Heart right ventricle (tissue), 16 donors: ENCODE data around the gene BICC1. TPM values are rescaled to one million over a fixed set of nuclear protein-coding genes. Genes with fewer than 3 reads are reported as not detected.

ENCODE experiments used
- ATAC-seq, 8 donors: fragments of 200-7000 bp; cut with Tn5 transposase; one replicate each; pipeline ENCODE4 v1.9.1; 2020; ENCODE audit warnings: mild to moderate bottlenecking in 8 of 8, moderate library complexity in 8 of 8, moderate number of reproducible peaks in 1 of 8
- DNase-seq, 2 donors: peaks; one replicate each; pipeline ENCODE4 v3.0.0-alpha.2; 2020
- H3K27ac ChIP-seq, 10 donors: fragments of 200-600 bp; sonication (generic) in 2 of 10; one replicate each; pipeline versions ENCODE4 v1.5.0 to v1.8.0; 2020 to 2022; ENCODE audit warnings: mild to moderate bottlenecking in 3 of 10
- H3K27me3 ChIP-seq, 7 donors: fragments of 200-600 bp; one replicate each; pipeline ENCODE4 v1.8.0; 2021 to 2022; ENCODE audit warnings: mild to moderate bottlenecking in 2 of 7
- H3K36me3 ChIP-seq, 9 donors: fragments of 200-600 bp; sonication (generic) in 1 of 9; one replicate each; pipeline versions ENCODE4 v1.5.0 to v1.8.0; 2020 to 2022; ENCODE audit warnings: mild to moderate bottlenecking in 2 of 9
- H3K4me1 ChIP-seq, 9 donors: fragments of 200-600 bp; sonication (generic) in 1 of 9; one replicate each; pipeline versions ENCODE4 v1.5.0 to v1.8.0; 2020 to 2022; ENCODE audit warnings: mild to moderate bottlenecking in 4 of 9
- H3K4me3 ChIP-seq, 10 donors: fragments of 200-600 bp; sonication (generic) in 2 of 10; one replicate each; pipeline versions ENCODE4 v1.5.0 to v1.8.0; 2020 to 2022; ENCODE audit warnings: mild to moderate bottlenecking in 7 of 10, moderate library complexity in 2 of 10
- H3K9me3 ChIP-seq, 11 donors: fragments of 200-600 bp in 10 of 11; sonication (generic) in 2 of 11; one replicate each; pipeline versions ENCODE4 v1.5.0 to v1.8.0; 2013 to 2022; ENCODE audit warnings: mild to moderate bottlenecking in 2 of 11, control low read depth in 1 of 11, moderate library complexity in 1 of 11
- WGBS, 2 donors: extraction: QIAGEN DNeasy Blood & Tissue Kit; methylation state at CpG; one replicate each; pipeline ENCODE4 v1.1.7; 2013; ENCODE audit warnings: inconsistent platforms in 1 of 2; 5-methylcytosine and 5-hydroxymethylcytosine counted together
- intact Hi-C, 10 donors: fragments of 100-400 bp; cut with DNase I; formaldehyde crosslinking; loops; one replicate each; pipeline versions ENCODE4 v1.11.1 to v1.14.2; 2022
- polyA plus RNA-seq, 2 donors: library from polyadenylated mRNA; stranded (reverse); fragments of 200-250 nt; gene quantifications; one replicate each; pipeline ENCODE4 v1.2.3, GENCODE V29; 2013
- total RNA-seq, 10 donors: library from RNA; stranded (reverse); fragmentation: NEBNext Ultra II Directional in 3 of 10; extraction: Animal tissue kit (Norgen Biotek cat#: 25700) in 3 of 10; gene quantifications; one replicate each; pipeline versions ENCODE4 v1.2.1 to v1.2.4, GENCODE V29; 2021 to 2023
- TF ChIP-seq, protein P1 (sequence below), 9 donors: fragments of 200-600 bp; sonication (generic) in 2 of 9; IDR thresholded peaks; one replicate each; pipeline versions ENCODE4 v1.5.0 to v1.8.0; 2021 to 2022; ENCODE audit warnings: antibody characterized with exemption in 9 of 9, mild to moderate bottlenecking in 5 of 9, moderate library complexity in 1 of 9
- donor health status: Arrhythmogenic right ventricular cardiomyopathy.
- donor health status: ischemic (EF 13 %, LVEDD 7.1; RV severe dilation, severe dysfunction).
- donor health status: healthy with polysubstance abuse.
- donor health status: DM: no; HTN: yes; CAD: no.
- donor health status: DM: no; HTN: no; CAD: no.
- donor health status: ischemic (EF 25% LVEDD 6.9; RV normal size, moderate dysfunction).
- donor health status: ischemic (EF 25% LVEDD 5.7; RV mildly dilated, moderate dysfunction).
- donor health status: healthy.
- donor health status: DM: yes; HTN: yes; CAD: no.
- donor health status: Ischemic cardiomyopathy.
- donor health status: ischemic (EF 35%, LVEDD 5.7; RV mildly dilated, moderate dysfunction).
- donor health status: nonischemic (EF 11% LVEDD 7.7; RV severe dilation, severe dysfunction).
- donor health status: DM: yes; HTN: yes; CAD: no.
- donor health status: PGD.
- donor health status: ischemic (EF 29% LVEDD 5.4; RV normal size, mild dysfunction).
- donor health status: nonischemic (EF 23%, LVEDD 6.1; RV moderate dilation, normal function).

The BICC1 gene
- total and polyA plus RNA-seq, 12 donors, result 1.6 to 9.2 (median 5.0) TPM

DNA sequence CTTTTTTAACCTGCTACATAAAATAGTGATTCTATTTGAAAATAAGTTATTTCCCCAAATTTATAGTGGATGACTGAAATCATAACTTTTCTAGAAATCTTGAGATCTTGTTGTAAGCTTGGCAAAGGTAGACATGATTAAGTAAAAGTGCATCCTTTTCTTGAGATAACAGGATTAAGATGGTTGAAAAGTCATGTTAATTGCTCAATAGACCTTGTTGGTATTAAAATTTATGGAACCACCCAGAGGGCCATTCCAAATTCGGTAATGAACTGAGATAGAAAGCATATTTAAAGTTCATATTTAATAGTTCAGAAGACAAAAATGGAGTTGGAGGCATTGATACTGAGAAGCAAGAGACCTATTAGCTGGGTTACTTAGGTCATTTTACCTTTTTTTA, 139.1 kb downstream of the BICC1 start:
- 65 to 88% methylated on average over 1 of the region's 1 CpG for WGBS, 2 donors
- Histone ChIP-seq H3K9me3 (no peaks in the 10 kb centered on the region), H3K36me3 (no peaks in the 10 kb centered on the region), H3K4me3 (no peak overlapping the region), H3K27me3 (no peaks in the 10 kb centered on the region), H3K27ac (peak overlapping the region in 1 of 10 donors; percentile 43), H3K4me1 (peaks cover 0 to 23% (median 11%) of the 10 kb centered on the region in 9 donors)
- TF ChIP-seq, protein P1, sequence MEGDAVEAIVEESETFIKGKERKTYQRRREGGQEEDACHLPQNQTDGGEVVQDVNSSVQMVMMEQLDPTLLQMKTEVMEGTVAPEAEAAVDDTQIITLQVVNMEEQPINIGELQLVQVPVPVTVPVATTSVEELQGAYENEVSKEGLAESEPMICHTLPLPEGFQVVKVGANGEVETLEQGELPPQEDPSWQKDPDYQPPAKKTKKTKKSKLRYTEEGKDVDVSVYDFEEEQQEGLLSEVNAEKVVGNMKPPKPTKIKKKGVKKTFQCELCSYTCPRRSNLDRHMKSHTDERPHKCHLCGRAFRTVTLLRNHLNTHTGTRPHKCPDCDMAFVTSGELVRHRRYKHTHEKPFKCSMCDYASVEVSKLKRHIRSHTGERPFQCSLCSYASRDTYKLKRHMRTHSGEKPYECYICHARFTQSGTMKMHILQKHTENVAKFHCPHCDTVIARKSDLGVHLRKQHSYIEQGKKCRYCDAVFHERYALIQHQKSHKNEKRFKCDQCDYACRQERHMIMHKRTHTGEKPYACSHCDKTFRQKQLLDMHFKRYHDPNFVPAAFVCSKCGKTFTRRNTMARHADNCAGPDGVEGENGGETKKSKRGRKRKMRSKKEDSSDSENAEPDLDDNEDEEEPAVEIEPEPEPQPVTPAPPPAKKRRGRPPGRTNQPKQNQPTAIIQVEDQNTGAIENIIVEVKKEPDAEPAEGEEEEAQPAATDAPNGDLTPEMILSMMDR (IDR thresholded peaks at IDR 0.05), result no peak
- no peak for DNase-seq
- no peak for ATAC-seq
- intact Hi-C loops, result no loop called here

DNA sequence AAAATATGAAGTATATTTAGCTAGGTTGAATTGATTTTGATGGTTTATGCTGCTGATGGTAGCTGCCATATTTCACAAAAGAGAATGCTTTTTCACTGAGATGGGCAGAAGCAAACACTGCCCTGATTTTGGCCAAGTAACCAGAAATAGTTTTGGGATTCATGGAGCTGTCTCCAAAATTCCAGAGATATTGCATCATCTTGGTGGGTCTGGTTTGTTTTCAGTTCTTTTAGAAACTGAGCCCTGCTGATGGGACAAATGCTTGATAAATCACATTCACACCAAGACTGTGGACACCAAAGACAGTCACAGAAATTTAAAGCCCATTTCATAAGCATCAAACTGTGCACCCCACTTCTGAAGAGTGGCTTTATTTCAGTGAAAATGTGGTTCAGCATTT, 140.5 kb downstream of the BICC1 start:
- TF ChIP-seq, protein P1 (IDR thresholded peaks at IDR 0.05), result no peak
- no peak for ATAC-seq

DNA sequence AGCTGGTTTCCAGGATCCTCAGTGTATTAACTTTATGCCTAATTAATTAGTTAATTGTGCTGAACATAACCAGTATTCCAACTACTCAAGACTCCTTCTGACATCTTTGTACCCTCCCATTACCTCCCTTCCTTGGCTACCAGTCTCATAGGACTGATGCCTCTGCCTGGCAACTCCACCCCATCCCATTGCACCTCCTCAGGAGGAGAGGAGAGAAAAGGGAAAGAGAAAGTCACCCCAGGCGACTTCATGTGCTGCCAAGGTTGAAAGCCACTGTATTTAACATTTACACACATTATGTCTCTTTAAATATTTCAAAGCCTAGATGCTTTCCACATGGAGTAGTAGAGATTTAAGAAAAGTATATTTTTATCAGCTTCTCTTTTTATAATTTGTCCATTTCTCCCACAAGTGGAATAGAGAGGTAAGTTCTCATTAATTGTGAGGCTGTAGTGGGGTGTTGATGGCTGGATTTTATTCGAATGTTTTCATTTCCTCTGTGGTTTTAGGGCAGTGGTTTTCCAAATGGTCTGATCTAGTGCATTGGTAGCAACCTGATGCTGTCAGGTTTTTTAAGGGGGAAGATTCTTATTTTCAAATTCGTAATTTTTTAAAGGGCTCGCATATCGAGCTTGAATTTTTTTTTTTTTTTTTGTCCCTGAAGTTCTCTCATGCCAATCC, 148.0 kb downstream of the BICC1 start:
- H3K27me3 ChIP-seq, result no peaks in the 10 kb centered on the region
- peaks cover 0 to 25% (median 13%) of the 10 kb centered on the region in 11 donors for H3K9me3 ChIP-seq
- H3K27ac ChIP-seq, result peak overlapping the region in 1 of 10 donors; percentile 17
- ATAC-seq (no peak), DNase-seq (no peak)
- intact Hi-C loops, result no loop called here
- no peaks in the 10 kb centered on the region for H3K36me3 ChIP-seq
- WGBS, 2 donors, result 75 to 78% methylated on average over 5 of the region's 5 CpGs
- no peak overlapping the region for H3K4me3 ChIP-seq
- TF ChIP-seq, protein P1 (IDR thresholded peaks at IDR 0.05), result no peak
- peaks cover 0 to 11% (median 0%) of the 10 kb centered on the region in 9 donors for H3K4me1 ChIP-seq

More for the DNA sequence above, 140.5 kb downstream of the BICC1 start:
- H3K4me1 ChIP-seq, result peaks cover 0 to 19% (median 7%) of the 10 kb centered on the region in 9 donors
- H3K27me3 ChIP-seq, result no peaks in the 10 kb centered on the region
- no peaks in the 10 kb centered on the region for H3K36me3 ChIP-seq
- H3K9me3 ChIP-seq, result no peaks in the 10 kb centered on the region
- DNase-seq, result no peak
- no peak overlapping the region for H3K27ac ChIP-seq
- intact Hi-C loops, result no loop called here
- H3K4me3 ChIP-seq, result no peak overlapping the region

DNA sequence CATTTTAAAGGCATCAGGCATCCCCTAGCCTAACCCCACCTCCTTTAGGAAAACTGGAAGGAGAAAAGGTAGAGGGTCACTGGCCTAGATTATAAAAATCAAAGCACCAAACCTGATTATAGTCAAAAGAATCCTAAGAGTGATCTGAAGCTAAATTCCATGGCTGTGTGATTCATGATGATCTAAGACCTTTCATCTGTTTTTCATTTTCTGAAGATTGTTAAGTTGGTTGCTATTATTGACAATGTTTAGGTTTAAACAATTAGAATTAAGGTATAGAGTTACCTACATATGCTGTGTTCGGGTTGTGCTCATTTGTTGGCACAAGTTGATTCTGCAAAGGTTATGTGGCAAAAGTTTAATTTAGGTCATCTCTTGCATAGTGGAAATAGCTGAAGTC, 148.7 kb downstream of the BICC1 start:
- Histone ChIP-seq H3K4me1 (peaks cover 0 to 11% (median 0%) of the 10 kb centered on the region in 9 donors), H3K27ac (peak overlapping the region in 1 of 10 donors; percentile 17), H3K27me3 (no peaks in the 10 kb centered on the region), H3K4me3 (no peak overlapping the region), H3K9me3 (peaks cover 0 to 25% (median 13%) of the 10 kb centered on the region in 11 donors), H3K36me3 (no peaks in the 10 kb centered on the region)
- DNase-seq (no peak), ATAC-seq (no peak)
- intact Hi-C loops, result no loop called here
- WGBS, 2 donors, result 72 to 88% methylated on average over 1 of the region's 1 CpG
- TF ChIP-seq, protein P1 (IDR thresholded peaks at IDR 0.05), result no peak
